Measurements from ENCODE around the gene YWHAQ. TPM values are rescaled to one million over a fixed set of nuclear protein-coding genes. Genes with fewer than 3 reads are reported as not detected.
"Not testable (repeated sequence)": the region's sequence is repeated elsewhere in the genome, so short reads cannot be mapped to it uniquely, and the experiment has no call there.

The YWHAQ gene
- polyA plus RNA-seq, 1 donor: 186 TPM

DNA sequence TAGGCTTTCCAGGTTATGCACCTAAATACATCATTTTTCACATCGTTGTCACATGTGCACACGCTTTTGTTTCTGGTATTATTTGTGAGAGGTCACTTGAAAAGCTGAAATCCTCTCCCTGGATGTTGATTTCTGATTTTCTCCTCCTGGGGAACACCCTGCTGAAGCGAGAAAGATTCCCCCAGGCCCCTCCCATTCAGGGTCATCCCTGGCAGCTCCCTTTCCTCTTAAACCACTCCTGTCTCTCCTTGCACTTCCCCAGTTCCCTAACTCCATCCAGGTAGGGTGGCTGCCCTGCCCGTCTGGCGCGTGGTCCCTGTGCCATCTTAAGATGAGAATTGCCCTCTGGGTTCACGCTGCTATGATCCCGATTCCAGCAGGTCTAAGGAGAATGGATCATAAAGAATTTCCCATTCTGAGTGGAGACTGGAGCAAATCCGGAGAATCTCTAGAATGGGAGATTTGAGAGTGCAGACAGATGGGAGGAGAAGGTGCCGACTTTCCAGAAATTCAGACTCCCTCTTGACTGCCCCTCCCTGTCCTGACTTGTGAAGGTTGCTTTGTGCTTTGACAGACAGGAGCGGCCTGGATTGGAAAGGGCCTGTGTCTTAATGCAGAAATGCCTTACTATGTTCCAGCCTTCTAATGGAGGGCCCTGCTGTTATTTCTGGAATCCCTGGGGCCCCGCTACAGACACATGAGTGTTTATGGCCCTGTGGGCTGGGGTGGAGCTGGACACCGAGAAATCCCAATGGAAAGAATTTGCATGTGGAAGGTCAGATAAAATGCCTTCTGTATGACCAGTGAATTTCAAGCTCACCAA is 1.3 kb upstream of the YWHAQ start:
- no peak for DNase-seq

GRCh38 chr2:9631553-9631819 is 689 bp upstream of the YWHAQ start:
- no peak for DNase-seq

DNA sequence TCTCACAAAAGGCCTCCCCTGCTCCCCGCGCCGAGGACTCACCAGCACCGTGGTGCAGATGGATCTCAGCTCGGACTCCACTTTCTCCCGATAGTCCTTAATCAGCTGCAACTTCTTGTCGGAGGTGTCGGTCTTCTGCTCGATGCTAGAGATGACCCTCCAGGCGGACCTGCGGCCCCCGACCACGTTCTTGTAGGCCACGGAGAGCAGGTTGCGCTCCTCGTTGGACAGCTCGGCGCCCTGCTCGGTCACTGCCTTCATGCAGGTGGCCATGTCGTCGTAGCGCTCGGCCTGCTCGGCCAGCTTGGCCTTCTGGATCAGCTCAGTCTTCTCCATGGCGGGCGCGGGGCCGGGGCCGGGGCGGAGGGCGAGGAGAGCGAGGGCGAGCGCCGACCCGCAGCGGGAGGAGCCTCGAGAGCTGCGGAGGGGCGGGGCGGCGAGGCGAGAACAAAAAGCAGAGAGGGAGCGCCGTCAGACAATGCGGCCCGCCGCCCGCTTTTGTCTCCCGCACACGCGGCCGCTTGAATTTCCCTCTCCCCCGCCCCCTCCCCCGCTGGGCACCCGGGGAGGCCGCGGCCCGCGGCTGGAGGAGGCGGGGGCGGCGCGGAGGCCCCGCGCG is 571 bp downstream of the YWHAQ start:
- peak; percentile 80 for DNase-seq

DNA sequence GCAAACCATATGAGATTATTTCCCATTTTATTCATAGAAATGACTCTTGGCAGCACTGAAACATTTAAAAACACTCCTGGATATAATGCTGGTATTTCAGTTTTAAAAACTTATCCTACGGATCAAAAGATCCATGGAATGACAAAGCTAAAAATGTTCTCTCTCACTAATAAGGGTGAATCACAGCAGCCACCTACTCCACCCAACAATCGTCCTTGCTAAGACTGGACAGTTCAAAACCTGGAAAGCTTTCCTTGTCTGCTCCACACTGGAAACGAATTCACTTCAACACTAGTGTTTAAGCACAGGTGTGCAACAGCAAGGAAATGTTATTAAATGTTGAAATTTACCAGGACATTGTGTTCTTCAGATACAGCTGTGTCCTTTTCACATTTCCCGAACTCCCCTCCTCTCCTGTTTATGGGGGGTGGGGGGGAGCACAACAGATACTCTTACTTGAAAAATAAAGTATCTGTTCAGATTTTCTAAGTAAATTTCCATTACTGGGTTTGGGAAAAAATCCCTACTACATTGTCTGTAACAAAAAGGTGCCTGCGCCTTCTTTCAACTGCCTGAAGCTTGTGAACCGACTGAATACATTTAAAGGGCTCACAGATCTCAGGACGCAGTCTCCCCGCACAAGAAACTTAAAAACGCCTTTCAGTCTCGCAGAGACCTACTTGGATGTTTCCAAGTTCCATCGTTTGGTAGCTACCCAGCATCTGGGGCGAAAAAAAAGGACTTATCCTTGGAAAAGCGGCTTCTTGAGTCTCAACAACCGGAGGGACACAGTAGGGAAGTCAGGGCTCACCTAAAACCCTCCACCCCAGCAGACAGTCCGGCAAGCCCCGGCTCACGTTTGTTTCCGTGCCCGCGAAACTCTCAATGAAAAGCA is 1.3 kb downstream of the YWHAQ start:
- DNase-seq: no peak

- no peak for DNase-seq
Observed at GRCh38 chr2:9627310-9627709, 3.5 kb downstream of the YWHAQ start.

DNA sequence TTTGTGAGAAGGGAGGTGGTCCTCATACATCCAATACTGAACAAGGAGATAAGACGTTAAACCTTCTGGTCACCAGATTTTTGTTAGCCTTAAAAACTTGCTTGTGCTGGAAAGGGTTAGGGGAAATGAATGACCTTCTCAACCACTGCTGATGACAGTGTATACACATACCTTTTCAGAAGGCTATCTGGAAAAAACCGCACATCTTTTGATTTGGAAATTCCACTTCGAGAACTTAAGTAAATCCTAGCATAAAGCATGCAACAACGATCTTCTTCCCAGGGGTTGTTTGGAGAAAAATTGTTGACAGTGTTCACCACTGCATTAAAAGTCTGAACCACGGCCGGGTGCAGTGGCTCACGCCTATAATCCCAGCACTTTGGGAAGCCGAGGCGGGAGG is 7.6 kb downstream of the YWHAQ start:
- no peak for DNase-seq

DNA sequence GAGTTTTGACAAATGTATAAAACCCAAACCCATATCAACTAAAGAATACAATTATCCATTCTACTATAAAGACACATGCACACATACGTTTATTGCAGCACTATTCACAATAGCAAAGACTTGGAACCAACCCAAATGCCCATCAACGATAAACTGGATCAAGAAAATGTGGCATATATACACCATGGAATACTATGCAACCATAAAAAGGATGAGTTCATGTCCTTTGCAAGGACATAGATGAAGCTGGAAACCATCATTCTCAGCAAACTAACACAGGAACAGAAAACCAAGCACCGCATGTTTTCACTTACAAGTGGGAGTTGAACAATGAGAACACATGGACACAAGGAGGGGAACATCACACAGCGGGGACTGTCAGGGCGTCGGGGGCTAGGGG is 9.1 kb downstream of the YWHAQ start:
- DNase-seq: not testable (repeated sequence)

DNA sequence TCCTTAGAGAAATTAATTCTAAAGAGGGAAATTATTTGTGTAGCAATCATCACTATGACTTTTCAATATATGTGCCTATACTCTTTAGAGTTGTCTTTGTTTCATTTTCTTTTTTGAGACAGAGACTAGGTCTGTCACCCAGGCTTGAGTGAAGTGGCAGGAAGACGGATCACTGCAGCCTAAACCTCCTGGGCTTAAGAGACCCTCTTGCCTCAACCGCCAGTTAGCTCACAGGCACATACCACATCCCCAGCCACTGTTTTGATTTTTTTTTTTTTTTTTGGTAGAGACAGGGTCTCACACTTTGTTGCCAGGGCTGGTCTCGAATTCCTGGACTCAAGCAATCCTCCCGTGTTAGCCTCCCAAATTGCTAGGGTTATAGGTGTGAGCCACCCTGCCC is 12.4 kb downstream of the YWHAQ start:
- no peak for DNase-seq

- no peak for DNase-seq
Observed at GRCh38 chr2:9617749-9618148, 13.0 kb downstream of the YWHAQ start.

DNA sequence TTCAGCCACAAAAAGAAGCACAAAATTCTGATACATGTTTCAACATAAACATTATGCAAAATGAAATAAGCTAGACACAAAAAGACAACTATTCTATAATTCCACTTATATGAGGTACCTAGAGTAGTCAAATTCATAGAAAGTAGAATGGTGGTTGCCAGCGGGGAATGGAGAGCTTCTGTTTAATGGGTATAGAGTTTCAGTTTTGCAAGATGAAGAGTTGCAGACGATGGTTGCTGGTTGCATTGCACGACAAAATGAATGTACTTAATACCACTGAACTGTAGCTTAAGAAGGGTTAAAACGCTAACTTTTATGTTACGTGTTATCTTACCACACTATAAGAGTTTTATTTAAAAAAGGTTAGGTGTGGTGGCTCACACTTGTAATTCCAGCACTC is 13.5 kb downstream of the YWHAQ start:
- DNase-seq: no peak

DNA sequence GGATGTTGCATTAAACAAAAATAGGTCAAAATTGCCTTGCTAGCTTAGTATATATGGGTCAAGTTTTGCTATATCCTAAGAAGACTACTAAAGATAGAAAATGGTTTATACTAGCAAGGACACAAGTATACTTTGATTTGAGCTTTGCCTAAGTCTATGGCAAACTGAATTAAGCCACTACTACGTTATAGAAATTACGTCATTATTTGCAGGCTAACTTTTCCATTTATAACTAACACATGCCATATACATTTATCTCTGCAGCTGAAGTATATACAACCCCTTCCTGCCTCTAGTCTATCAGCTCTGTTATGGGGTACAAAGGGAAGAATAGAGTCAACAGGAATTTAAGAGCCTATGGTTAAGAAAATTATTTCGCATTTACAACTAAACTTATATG is 16.2 kb downstream of the YWHAQ start:
- no peak for DNase-seq

DNA sequence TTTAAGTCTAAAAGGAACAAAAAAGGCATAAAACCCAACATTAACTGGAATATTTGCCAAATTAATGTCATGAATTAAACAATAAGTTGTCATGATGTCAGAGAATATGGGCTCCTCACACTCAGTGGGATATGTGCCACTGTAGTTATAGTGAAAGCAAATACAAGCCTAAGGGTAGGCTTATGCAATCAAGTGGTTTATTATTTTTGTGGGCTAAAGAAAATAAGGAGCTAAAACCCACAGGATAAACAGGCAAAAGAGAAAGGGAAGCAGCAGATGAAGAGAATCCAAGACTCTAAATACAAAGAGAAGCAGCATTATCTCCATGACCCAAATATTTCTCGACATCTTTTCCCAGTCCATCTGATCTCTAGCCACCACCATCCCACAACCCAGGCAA is 17.5 kb downstream of the YWHAQ start:
- no peak for DNase-seq

GRCh38 chr2:9611549-9611912 is 19.3 kb downstream of the YWHAQ start:
- DNase-seq: not testable (repeated sequence)

- DNase-seq: no peak
Observed at GRCh38 chr2:9610781-9611548, 19.8 kb downstream of the YWHAQ start.

DNA sequence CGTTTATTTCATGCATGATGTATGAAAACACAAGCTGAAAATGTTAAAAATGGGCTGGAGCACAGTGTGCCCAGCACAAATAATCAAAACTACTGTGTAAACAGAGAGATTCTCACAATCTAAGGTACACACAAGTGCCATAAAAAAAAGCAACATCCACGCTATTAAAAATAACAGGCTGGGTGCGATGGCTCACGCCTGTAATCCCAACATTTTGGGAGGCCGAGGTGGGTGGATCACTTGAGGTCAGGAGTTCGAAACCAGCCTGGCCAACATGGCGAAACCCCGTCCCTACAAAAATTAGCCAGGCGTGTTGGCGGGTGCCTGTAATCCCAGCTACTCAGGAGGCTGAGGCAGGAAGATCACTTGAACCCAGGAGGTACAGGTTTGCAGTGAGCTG is 22.3 kb downstream of the YWHAQ start:
- not testable (repeated sequence) for DNase-seq

GRCh38 chr2:9602412-9602811 is 28.4 kb downstream of the YWHAQ start:
- DNase-seq: no peak

GRCh38 chr2:9601397-9601796 is 29.4 kb downstream of the YWHAQ start:
- DNase-seq: no peak

GRCh38 chr2:9599430-9599829 is 31.4 kb downstream of the YWHAQ start:
- no peak for DNase-seq

GRCh38 chr2:9596621-9597311 is 34.0 kb downstream of the YWHAQ start:
- DNase-seq: no peak

GRCh38 chr2:9595746-9596145 is 35.1 kb downstream of the YWHAQ start:
- no peak for DNase-seq

DNA sequence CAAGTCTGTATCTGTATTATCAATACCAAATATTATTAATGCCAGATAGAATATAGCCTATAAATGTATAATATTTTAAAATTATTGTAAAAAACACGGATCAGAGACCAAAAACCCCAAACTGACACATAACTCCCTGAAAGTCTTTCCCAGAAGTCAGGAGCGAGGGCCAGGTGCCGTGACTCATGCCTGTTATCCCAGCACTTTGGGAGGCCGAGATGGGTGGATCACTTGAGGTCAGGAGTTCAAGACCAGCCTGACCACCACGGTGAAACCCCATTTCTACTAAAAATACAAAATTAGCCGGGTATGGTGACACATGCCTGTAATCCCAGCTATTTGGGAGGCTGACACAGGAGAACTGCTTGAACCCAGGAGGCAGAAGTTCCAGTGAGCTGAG is 35.5 kb downstream of the YWHAQ start:
- not testable (repeated sequence) for DNase-seq

GRCh38 chr2:9594366-9595054 is 36.3 kb downstream of the YWHAQ start:
- no peak for DNase-seq
